ENCODE data around the gene EBLN2. TPM values are rescaled to one million over a fixed set of nuclear protein-coding genes. Genes with fewer than 3 reads are reported as not detected.

EBLN2 gene
- total RNA-seq, 2 experiments from 2014 or later = 14.8 to 16.0 TPM

GRCh38 chr3:73069775-73070444 lies 8.5 kb downstream of the EBLN2 start:
- no peak overlapping the region for H3K27ac Mint-ChIP-seq
- Histone ChIP-seq H3K27ac (ENCODE audit: low read depth in 1 of 2, low read length in 2 of 2) (no peak overlapping the region), H3K27me3 (ENCODE audit: control insufficient read depth in 1 of 2, insufficient read depth in 2 of 2, low read length in 2 of 2) (no peaks in the 10 kb centered on the region), H3K4me3 (ENCODE audit: low read length) (no peak overlapping the region), H3K9me3 (ENCODE audit: control insufficient read depth in 1 of 2, insufficient read depth in 1 of 2, low read length in 2 of 2) (no peaks in the 10 kb centered on the region), H3K36me3 (ENCODE audit: insufficient read depth, low read length) (peaks cover 9% of the 10 kb centered on the region), H3K4me1 (ENCODE audit: insufficient read depth, low read length) (no peaks in the 10 kb centered on the region)
- no peak for DNase-seq
- ChIA-PET CTCF (interaction anchor here (1.5 kb wide), 1 partner anchor 13 kb away, joined by 3 read pairs; no protein-coding TSS in a partner anchor), POLR2A (no interaction called here)
- no peaks in the 10 kb centered on the region for H3K9me3 Mint-ChIP-seq
- H3K4me3 Mint-ChIP-seq = no peak overlapping the region
- intact Hi-C loops (cut with DNase I, micrococcal nuclease) = no loop called here
- TF ChIP-seq CTCF (IDR thresholded peaks at IDR 0.05) = no peak
- H3K4me1 Mint-ChIP-seq (ENCODE audit: low read depth) = peaks cover 17% of the 10 kb centered on the region
- no peak for ATAC-seq (ENCODE audit: poor library complexity)
- H3K27me3 Mint-ChIP-seq = no peaks in the 10 kb centered on the region
- peaks cover 26% of the 10 kb centered on the region for H3K36me3 Mint-ChIP-seq (ENCODE audit: low read depth)

GRCh38 chr3:73070675-73071575 lies 9.5 kb downstream of the EBLN2 start:
- intact Hi-C loops (cut with DNase I, micrococcal nuclease) = no loop called here
- no peak for TF ChIP-seq CTCF (IDR thresholded peaks at IDR 0.05)
- peaks cover 16% of the 10 kb centered on the region for H3K36me3 Mint-ChIP-seq (ENCODE audit: low read depth)
- no peaks in the 10 kb centered on the region for H3K27me3 Mint-ChIP-seq
- no peak overlapping the region for H3K27ac Mint-ChIP-seq
- ATAC-seq (ENCODE audit: poor library complexity) (no peak), DNase-seq (no peak)
- ChIA-PET CTCF (interaction anchor here (1.5 kb wide), 1 partner anchor 14 kb away, joined by 3 read pairs; no protein-coding TSS in a partner anchor), POLR2A (no interaction called here)
- peaks cover 17% of the 10 kb centered on the region for H3K4me1 Mint-ChIP-seq (ENCODE audit: low read depth)
- Histone ChIP-seq H3K9me3 (ENCODE audit: control insufficient read depth in 1 of 2, insufficient read depth in 1 of 2, low read length in 2 of 2) (no peaks in the 10 kb centered on the region), H3K27me3 (ENCODE audit: control insufficient read depth in 1 of 2, insufficient read depth in 2 of 2, low read length in 2 of 2) (no peaks in the 10 kb centered on the region), H3K36me3 (ENCODE audit: insufficient read depth, low read length) (peaks cover 5% of the 10 kb centered on the region), H3K4me1 (ENCODE audit: insufficient read depth, low read length) (no peaks in the 10 kb centered on the region), H3K27ac (ENCODE audit: low read depth in 1 of 2, low read length in 2 of 2) (no peak overlapping the region), H3K4me3 (ENCODE audit: low read length) (no peak overlapping the region)
- H3K9me3 Mint-ChIP-seq = no peaks in the 10 kb centered on the region
- H3K4me3 Mint-ChIP-seq = no peak overlapping the region

GRCh38 chr3:73071952-73072351 lies 10.5 kb downstream of the EBLN2 start:
- no peak overlapping the region for H3K4me3 ChIP-seq (ENCODE audit: low read length)
- ATAC-seq (ENCODE audit: poor library complexity) (no peak), DNase-seq (no peak)
- Mint-ChIP-seq H3K36me3 (ENCODE audit: low read depth) (peaks cover 8% of the 10 kb centered on the region), H3K4me1 (ENCODE audit: low read depth) (peaks cover 17% of the 10 kb centered on the region), H3K27ac (no peak overlapping the region), H3K27me3 (no peaks in the 10 kb centered on the region), H3K4me3 (no peak overlapping the region), H3K9me3 (no peaks in the 10 kb centered on the region)
- no peak for TF ChIP-seq CTCF (IDR thresholded peaks at IDR 0.05)
- no peaks in the 10 kb centered on the region for H3K4me1 ChIP-seq (ENCODE audit: insufficient read depth, low read length)
- ChIA-PET CTCF (interaction anchor here (0.5 kb wide), 1 partner anchor 9 kb away, joined by 3 read pairs; no protein-coding TSS in a partner anchor), POLR2A (no interaction called here)
- no peaks in the 10 kb centered on the region for H3K27me3 ChIP-seq (ENCODE audit: control insufficient read depth in 1 of 2, insufficient read depth in 2 of 2, low read length in 2 of 2)
- H3K36me3 ChIP-seq (ENCODE audit: insufficient read depth, low read length) = no peaks in the 10 kb centered on the region
- intact Hi-C loops (cut with DNase I, micrococcal nuclease) = no loop called here
- H3K9me3 ChIP-seq (ENCODE audit: control insufficient read depth in 1 of 2, insufficient read depth in 1 of 2, low read length in 2 of 2) = no peaks in the 10 kb centered on the region
- no peak overlapping the region for H3K27ac ChIP-seq (ENCODE audit: low read depth in 1 of 2, low read length in 2 of 2)

Measured in CD4-positive, alpha-beta T cell (primary cell).